ENCODE measurements around the gene SLC4A9.
A peak's percentile ranks its signal among the peaks of the same experiment; 100 is the strongest.

SLC4A9 gene

GRCh38 chr5:140360101-140360500 is at the start of gene SLC4A9:
Gene SLC4A9, plus strand, starts transcription at chr5:140360194. Its CDS starts 43 bp downstream, at chr5:140360237.
- DNase-seq (ENCODE audit: low read depth) = no peak

GRCh38 chr5:140310434-140310833 is 49.6 kb upstream of the SLC4A9 start:
- peak; percentile 57 for DNase-seq (ENCODE audit: low read depth)

GRCh38 chr5:140311011-140311467 is 49.0 kb upstream of the SLC4A9 start:
- peak; percentile 99 for DNase-seq (ENCODE audit: low read depth)

- peak; percentile 99 for DNase-seq (ENCODE audit: low read depth)
Measured at GRCh38 chr5:140312067-140312790, 47.8 kb upstream of the SLC4A9 start.

DNA sequence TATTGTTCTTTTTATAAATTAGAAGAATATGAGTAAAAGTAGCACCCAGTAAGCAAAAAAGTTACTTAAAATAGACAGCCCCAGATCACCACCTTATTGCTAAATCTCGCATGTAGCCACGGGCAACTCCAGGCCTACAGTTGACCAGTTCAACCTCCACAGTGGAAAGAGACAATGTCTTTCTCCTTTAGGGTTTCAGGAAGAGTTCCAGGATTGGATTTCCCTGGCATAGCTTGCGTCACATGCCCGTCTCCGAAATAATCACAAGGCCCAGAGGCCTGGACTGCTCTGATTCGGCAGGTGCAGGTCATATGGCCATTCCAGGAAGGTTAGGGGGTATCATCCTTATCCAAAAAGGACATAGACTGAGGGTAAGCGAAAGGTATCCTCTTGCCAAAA is 47.2 kb upstream of the SLC4A9 start:
- no peak for DNase-seq (ENCODE audit: low read depth)

DNA sequence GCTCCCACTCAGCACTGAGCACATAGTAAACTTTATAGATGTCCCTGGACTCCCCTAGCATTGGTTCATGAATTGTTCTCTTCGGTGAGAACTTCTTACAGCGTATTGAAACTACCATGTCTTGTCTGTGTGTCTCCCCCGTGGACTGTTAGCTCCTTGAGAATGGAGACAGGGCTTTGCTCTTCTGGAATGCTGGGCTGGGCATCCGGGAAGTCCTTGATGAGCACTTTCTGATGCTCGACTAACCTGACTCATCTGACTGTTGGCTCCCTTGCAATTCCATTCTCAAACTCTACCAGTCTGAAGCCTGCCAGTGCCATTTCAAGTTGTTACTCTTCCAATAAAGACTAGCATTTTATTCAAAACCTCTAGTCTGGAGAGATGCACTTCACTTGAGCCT is 42.1 kb upstream of the SLC4A9 start:
- peak; percentile 91 for DNase-seq (ENCODE audit: low read depth)

- DNase-seq (ENCODE audit: low read depth) = no peak
Measured at GRCh38 chr5:140318792-140319191, 41.2 kb upstream of the SLC4A9 start.

- DNase-seq (ENCODE audit: low read depth) = no peak
Measured at GRCh38 chr5:140319833-140320232, 40.2 kb upstream of the SLC4A9 start.

GRCh38 chr5:140321796-140322195 is 38.2 kb upstream of the SLC4A9 start:
- DNase-seq (ENCODE audit: low read depth) = no peak

GRCh38 chr5:140322751-140323731 is 37.0 kb upstream of the SLC4A9 start:
- DNase-seq (ENCODE audit: low read depth) = peak; percentile 99

DNA sequence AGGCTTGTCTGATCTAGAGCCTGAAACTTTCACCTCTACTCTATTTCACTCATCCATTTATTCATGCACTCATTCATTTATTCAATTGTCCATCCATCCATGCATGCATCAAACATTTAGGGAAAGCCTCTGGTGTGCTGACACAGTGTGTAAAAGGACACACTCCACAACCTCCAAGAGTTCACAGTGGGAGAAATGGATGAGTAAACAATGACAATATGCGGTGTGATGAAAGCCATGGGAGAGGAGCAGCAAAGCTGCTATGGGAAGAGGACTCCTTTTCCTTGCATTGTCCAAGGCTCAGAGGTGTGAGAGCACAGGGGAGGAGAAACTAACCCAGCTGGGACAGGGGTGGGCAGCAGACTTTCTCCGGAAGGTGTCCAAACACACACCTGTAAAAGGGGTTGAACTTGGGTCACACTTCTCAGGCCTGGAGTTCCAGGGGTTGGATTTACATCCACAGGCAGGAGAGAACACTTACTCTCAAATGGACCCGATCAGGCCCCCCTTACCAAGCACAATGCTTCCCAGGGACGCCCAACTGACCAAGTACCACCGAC is 35.9 kb upstream of the SLC4A9 start:
- DNase-seq (ENCODE audit: low read depth) = peak; percentile 67

DNA sequence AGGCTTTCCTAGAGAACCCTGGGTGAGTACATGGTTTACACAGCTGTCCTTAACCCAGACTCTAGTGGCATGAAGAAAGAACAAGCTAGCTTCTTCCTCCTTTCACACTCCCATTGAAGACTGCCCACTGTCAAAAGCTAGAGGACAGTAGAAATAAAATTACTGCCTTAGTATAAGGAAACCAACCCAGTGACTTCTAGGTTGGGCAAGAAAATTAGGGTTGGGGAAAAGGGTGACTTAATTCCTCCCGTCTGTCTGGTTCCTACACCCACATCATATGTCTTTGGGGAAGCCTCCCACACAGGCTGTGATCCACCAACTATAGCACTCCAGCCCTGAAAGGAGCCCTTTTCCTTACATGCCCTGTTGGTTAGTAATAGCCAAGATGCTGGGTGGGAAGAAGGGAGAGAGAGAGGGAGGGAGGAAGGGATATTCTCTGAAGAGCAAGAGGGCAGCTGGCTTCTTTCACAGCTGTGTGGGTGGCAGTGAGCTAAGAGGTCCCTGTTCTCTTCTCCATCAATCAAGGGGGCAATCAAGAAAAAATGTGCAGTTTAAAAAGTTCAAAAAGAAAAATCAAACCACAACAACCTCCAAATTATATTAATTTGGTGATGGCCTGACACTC is 35.3 kb upstream of the SLC4A9 start:
- peak; percentile 53 for DNase-seq (ENCODE audit: low read depth)

DNA sequence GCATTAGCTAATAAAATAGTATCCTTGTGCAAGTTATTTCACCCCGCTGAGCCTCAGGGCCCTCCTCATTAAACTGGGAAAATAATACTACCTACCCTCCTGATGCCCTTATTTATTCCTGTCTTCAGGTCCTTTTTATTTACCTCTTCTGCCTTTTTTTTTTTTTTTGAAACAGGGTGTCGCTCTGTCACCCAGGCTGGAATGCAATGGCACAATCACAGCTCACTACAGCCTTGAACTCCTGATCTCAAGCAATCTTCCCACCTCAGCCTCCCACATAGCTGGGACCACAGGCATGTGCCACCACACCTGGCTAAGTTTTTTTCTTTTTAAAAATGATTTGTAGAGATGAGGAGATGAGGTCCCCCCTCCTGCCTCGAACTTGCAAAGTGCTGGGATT is 34.5 kb upstream of the SLC4A9 start:
- no peak for DNase-seq (ENCODE audit: low read depth)

GRCh38 chr5:140327589-140327988 is 32.4 kb upstream of the SLC4A9 start:
- peak; percentile 45 for DNase-seq (ENCODE audit: low read depth)

GRCh38 chr5:140328036-140328764 is 31.8 kb upstream of the SLC4A9 start:
- no peak for DNase-seq (ENCODE audit: low read depth)

GRCh38 chr5:140329739-140330481 is 30.1 kb upstream of the SLC4A9 start:
- DNase-seq (ENCODE audit: low read depth) = no peak

DNA sequence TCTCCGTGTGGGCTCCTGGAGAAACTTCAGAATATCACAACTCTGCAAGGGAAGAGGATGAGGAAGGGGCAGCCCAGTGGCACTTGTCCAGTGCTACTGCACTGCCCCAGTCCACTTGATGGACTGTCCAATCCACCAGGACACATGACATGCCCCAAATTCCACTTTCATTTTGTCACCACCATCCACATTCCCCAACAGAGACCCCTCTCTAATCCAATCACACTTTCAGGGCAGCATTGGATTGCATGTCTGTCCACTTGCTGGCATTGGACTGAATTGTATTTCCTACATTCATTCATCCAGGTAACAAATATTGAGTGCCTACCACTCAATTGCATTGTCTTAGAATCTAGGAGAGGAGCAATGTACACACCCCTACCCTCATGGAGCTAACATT is 28.4 kb upstream of the SLC4A9 start:
- DNase-seq (ENCODE audit: low read depth) = no peak

DNA sequence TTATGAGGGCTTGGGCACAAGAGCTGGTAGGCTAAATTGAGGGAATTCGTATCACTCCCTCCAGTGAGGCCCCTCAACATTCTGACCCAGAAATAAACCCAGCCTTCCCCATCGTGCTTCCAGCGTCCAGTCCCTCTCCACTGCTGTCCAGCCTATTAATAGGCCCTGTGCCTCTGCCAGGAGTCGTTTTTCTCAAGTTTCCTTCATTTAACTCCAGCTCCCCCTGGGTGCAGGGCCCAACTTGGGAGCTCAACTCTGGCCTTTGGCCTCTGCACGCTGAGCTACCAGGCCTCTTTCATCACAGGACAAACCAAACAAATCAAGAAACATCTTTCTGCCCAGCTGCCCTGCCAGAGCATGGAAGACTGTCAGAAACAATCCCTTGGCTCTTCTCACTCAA is 23.6 kb upstream of the SLC4A9 start:
- no peak for DNase-seq (ENCODE audit: low read depth)

DNA sequence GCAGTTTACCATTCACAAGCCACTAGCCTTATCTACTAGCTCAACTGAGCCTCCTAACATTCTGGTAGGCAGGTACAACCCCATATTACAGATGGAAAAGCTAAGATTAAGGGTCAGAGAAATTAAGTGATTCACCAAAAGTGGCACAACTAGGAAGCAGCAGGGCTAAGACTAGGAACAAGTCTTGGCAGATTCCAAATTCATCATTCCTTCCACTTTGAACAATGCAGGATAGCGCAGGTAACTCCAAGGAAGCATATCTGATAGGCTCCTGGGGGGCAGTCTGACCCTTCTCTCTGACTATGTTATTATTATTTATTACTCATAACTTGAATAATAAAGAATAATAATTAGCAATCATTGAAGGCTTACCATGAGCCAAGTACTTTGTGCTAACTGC is 22.1 kb upstream of the SLC4A9 start:
- no peak for DNase-seq (ENCODE audit: low read depth)

DNA sequence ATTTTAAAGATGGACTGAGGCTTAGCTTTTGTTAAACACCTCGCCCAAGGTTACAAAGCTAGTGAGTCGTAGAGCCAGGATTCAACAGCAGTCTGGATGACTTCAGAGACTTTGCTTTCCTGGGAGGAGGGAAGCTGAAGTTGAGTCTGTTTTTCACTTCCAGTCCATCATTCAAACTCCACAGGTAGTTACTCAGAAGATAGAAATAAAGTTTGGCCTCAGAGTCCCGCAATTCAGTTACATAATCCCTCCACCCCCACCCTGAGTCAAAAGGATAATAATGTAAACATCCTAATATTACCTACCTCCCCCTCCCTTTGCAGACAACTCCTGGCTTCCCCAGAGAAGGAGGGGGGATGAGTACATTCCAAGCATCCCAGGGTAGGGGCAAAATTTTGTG is 21.7 kb upstream of the SLC4A9 start:
- DNase-seq (ENCODE audit: low read depth) = peak; percentile 54

DNA sequence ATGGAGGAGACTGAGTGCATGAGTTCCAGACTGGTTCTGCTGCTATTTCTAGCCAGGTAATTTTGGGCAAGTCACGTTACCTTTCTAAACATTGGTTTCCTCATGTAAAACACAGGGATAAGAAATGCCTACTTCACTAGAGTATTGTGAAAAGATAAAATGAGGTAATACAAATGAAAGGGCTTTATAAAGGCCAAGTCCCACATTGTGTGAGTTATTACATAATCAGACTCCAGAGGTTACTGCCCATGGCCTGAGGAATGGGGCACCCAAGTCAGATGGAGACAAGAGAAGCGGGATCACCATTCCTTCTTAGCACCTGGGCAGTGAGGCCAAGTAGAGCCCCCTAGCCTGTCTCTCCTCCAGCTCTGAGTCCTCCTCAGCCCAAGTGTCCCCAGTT is 21.1 kb upstream of the SLC4A9 start:
- DNase-seq (ENCODE audit: low read depth) = no peak
